Hepatocyte (in vitro differentiated cells): ENCODE measurements around the gene ZNF318.

Source experiments
- CTCF ChIP-seq: fragments of 200-600 bp; sonication (generic); IDR thresholded peaks from 2 replicates; pipeline ENCODE4 v1.5.1; 2016; ENCODE audit warnings: antibody characterized with exemption, mild to moderate bottlenecking; ENCODE audit not compliant: poor library complexity
- EZH2 ChIP-seq: fragments of 200-600 bp; sonication (generic); IDR thresholded peaks from 2 replicates; pipeline ENCODE4 v1.6.1; 2016; ENCODE audit warnings: antibody characterized with exemption, mild to moderate bottlenecking, borderline replicate concordance
- EZH2phosphoT487 ChIP-seq: fragments of 200-600 bp; sonication (generic); IDR thresholded peaks from one replicate; pipeline ENCODE4 v1.6.1; 2018; ENCODE audit warnings: antibody characterized with exemption, mild to moderate bottlenecking, low read depth, moderate library complexity; ENCODE audit not compliant: unreplicated experiment, severe bottlenecking

GRCh38 chr6:43367245-43367984, 2.0 kb downstream of the ZNF318 start:
- TF ChIP-seq CTCF (no peak), EZH2phosphoT487 (no peak), EZH2 (no peak)
